OCI-M2 (cell line): Measurements from ENCODE around the gene KIF26B.
"Not testable (repeated sequence)": the region's sequence is repeated elsewhere in the genome, so short reads cannot be mapped to it uniquely, and the experiment has no call there.

ENCODE experiments used
- DNase-seq: peaks from one replicate; lab custom pipeline; 2025; ENCODE audit not compliant: unreplicated experiment; lab: John Stamatoyannopoulos, UW

KIF26B gene

GRCh38 chr1:245666412-245666811 is 511.6 kb downstream of the KIF26B start:
- no peak for DNase-seq

GRCh38 chr1:245671349-245671748 is 516.6 kb downstream of the KIF26B start:
- DNase-seq: no peak

- DNase-seq: no peak
Observed at GRCh38 chr1:245671966-245672767, 517.4 kb downstream of the KIF26B start.

- DNase-seq: not testable (repeated sequence)
Observed at GRCh38 chr1:245672836-245673656, 518.3 kb downstream of the KIF26B start.

GRCh38 chr1:245673881-245674414 is 519.2 kb downstream of the KIF26B start:
- DNase-seq: peak; percentile 19

- DNase-seq: no peak
Observed at GRCh38 chr1:245677461-245678240, 522.9 kb downstream of the KIF26B start.

GRCh38 chr1:245678860-245679411 is 524.2 kb downstream of the KIF26B start:
- no peak for DNase-seq

GRCh38 chr1:245679821-245680780 is 525.3 kb downstream of the KIF26B start:
- DNase-seq: no peak

GRCh38 chr1:245682638-245683628 is 528.1 kb downstream of the KIF26B start:
- DNase-seq: no peak

GRCh38 chr1:245683676-245684075 is 528.9 kb downstream of the KIF26B start:
- DNase-seq: no peak

- no peak for DNase-seq
Observed at GRCh38 chr1:245684166-245684565, 529.4 kb downstream of the KIF26B start.

GRCh38 chr1:245684571-245684970 is 529.8 kb downstream of the KIF26B start:
- DNase-seq: no peak

- DNase-seq: no peak
Observed at GRCh38 chr1:245685111-245685810, 530.5 kb downstream of the KIF26B start.

- DNase-seq: no peak
Observed at GRCh38 chr1:245686006-245686405, 531.2 kb downstream of the KIF26B start.

GRCh38 chr1:245686446-245687030 is 531.8 kb downstream of the KIF26B start:
- DNase-seq: no peak

GRCh38 chr1:245687152-245687635 is 532.4 kb downstream of the KIF26B start:
- DNase-seq: no peak
